HEK293 (cell line): Measurements from ENCODE around the gene ALOX5AP.

Experiments used
- CTCF ChIA-PET: fragments of 350-600 bp; formaldehyde crosslinking; extraction: SDS; loops from one replicate; lab custom pipeline; 2021; ENCODE audit warnings: antibody characterized with exemption; lab: Yijun Ruan, JAX
- POLR2A ChIA-PET: fragments of 300-600 bp; formaldehyde crosslinking; extraction: SDS; loops from one replicate; lab custom pipeline; 2020; ENCODE audit warnings: antibody characterized with exemption, inconsistent platforms; lab: Yijun Ruan, JAX
- H3K27ac ChIP-seq: fragments of 200-500 bp; sonication (Bioruptor generic); 2 replicates; pipeline ENCODE4 v1.5.1; 2014; ENCODE audit warnings: low read depth, low read length, control low read depth, inconsistent platforms; ENCODE audit errors: extremely low read depth
- H3K36me3 ChIP-seq, 2 experiments: fragments of 200-500 bp in 1 of 2; sonication (Bioruptor generic) in 1 of 2; 1 replicate in 1 of 2; 2 replicates in 1 of 2; pipeline ENCODE4 v1.5.1; 2014 to 2017; ENCODE audit warnings: inconsistent platforms in 2 of 2, low read length in 2 of 2; ENCODE audit not compliant: control insufficient read depth in 2 of 2, insufficient read depth in 1 of 2
- H3K4me1 ChIP-seq: fragments of 200-500 bp; sonication (Bioruptor generic); 2 replicates; pipeline ENCODE4 v1.5.1; 2014; ENCODE audit warnings: mild to moderate bottlenecking, low read length, inconsistent platforms; ENCODE audit not compliant: control insufficient read depth, insufficient read depth
- H3K4me3 ChIP-seq: 2 replicates; pipeline ENCODE4 v1.5.1; 2011; ENCODE audit warnings: low read depth, mild to moderate bottlenecking, control low read depth, low read length, moderate library complexity
- H3K9me3 ChIP-seq: fragments of 200-500 bp; sonication (Bioruptor generic); 2 replicates; pipeline ENCODE4 v1.5.1; 2014; ENCODE audit warnings: low read depth, low read length, inconsistent platforms; ENCODE audit not compliant: control insufficient read depth, insufficient read depth
- BCL11B ChIP-seq: fragments of 450-650 bp; formaldehyde crosslinking; IDR thresholded peaks from 2 replicates; pipeline ENCODE4 v1.5.1; 2016; ENCODE audit warnings: low read depth, missing biosample characterization, missing genetic modification characterization
- INSM2 ChIP-seq: fragments of 450-650 bp; formaldehyde crosslinking; IDR thresholded peaks from 2 replicates; pipeline ENCODE4 v1.5.1; 2016; ENCODE audit warnings: missing biosample characterization, missing genetic modification characterization
- KLF8 ChIP-seq: fragments of 450-650 bp; formaldehyde crosslinking; IDR thresholded peaks from 2 replicates; pipeline ENCODE4 v1.5.1; 2016; ENCODE audit warnings: missing biosample characterization, missing genetic modification characterization
- OSR2 ChIP-seq: fragments of 450-650 bp; formaldehyde crosslinking; IDR thresholded peaks from 2 replicates; pipeline ENCODE4 v1.5.1; 2016; ENCODE audit warnings: missing biosample characterization, missing genetic modification characterization
- REST ChIP-seq: fragments of 450-650 bp; formaldehyde crosslinking; IDR thresholded peaks from 2 replicates; pipeline ENCODE4 v1.5.1; 2016; ENCODE audit warnings: missing biosample characterization, missing genetic modification characterization
- SCRT1 ChIP-seq: fragments of 450-650 bp; formaldehyde crosslinking; IDR thresholded peaks from 2 replicates; pipeline ENCODE4 v1.5.1; 2016; ENCODE audit warnings: missing biosample characterization, missing genetic modification characterization, borderline replicate concordance
- SP7 ChIP-seq: fragments of 450-650 bp; formaldehyde crosslinking; IDR thresholded peaks from 2 replicates; pipeline ENCODE4 v1.5.1; 2016; ENCODE audit warnings: missing biosample characterization, missing genetic modification characterization
- TRIM28 ChIP-seq: IDR thresholded peaks from 2 replicates; pipeline ENCODE4 v1.6.1; 2011; ENCODE audit warnings: low read length, control low read depth, borderline replicate concordance
- YY2 ChIP-seq: fragments of 450-650 bp; formaldehyde crosslinking; IDR thresholded peaks from 2 replicates; pipeline ENCODE4 v1.5.1; 2016; ENCODE audit warnings: missing biosample characterization, missing genetic modification characterization
- ZNF157 ChIP-seq: fragments of 450-650 bp; formaldehyde crosslinking; IDR thresholded peaks from 2 replicates; pipeline ENCODE4 v1.5.1; 2016; ENCODE audit warnings: missing biosample characterization, missing genetic modification characterization
- ZNF211 ChIP-seq: fragments of 450-650 bp; formaldehyde crosslinking; IDR thresholded peaks from 2 replicates; pipeline ENCODE4 v1.5.1; 2016; ENCODE audit warnings: low read depth, missing biosample characterization, missing genetic modification characterization
- ZNF362 ChIP-seq: fragments of 450-650 bp; formaldehyde crosslinking; IDR thresholded peaks from 2 replicates; pipeline ENCODE4 v1.5.1; 2016; ENCODE audit warnings: missing biosample characterization, missing genetic modification characterization
- ZNF488 ChIP-seq: fragments of 450-650 bp; formaldehyde crosslinking; IDR thresholded peaks from 2 replicates; pipeline ENCODE4 v1.5.1; 2016; ENCODE audit warnings: missing biosample characterization, missing genetic modification characterization
- ZNF544 ChIP-seq: fragments of 450-650 bp; formaldehyde crosslinking; IDR thresholded peaks from 2 replicates; pipeline ENCODE4 v1.5.0; 2017; ENCODE audit warnings: missing biosample characterization, missing genetic modification characterization
- ZNF560 ChIP-seq: fragments of 450-650 bp; formaldehyde crosslinking; IDR thresholded peaks from 2 replicates; pipeline ENCODE4 v1.5.1; 2017; ENCODE audit warnings: missing biosample characterization, missing genetic modification characterization, borderline replicate concordance
- ZNF561 ChIP-seq: fragments of 450-650 bp; IDR thresholded peaks from 2 replicates; pipeline ENCODE4 v1.5.1; 2018; ENCODE audit warnings: missing biosample characterization, missing genetic modification characterization, borderline replicate concordance
- ZNF610 ChIP-seq: fragments of 450-650 bp; formaldehyde crosslinking; IDR thresholded peaks from 2 replicates; pipeline ENCODE4 v1.5.1; 2016; ENCODE audit warnings: missing biosample characterization, missing genetic modification characterization, borderline replicate concordance
- ZNF660 ChIP-seq: fragments of 450-650 bp; IDR thresholded peaks from 2 replicates; pipeline ENCODE4 v1.5.1; 2018; ENCODE audit warnings: missing biosample characterization, mild to moderate bottlenecking, missing genetic modification characterization
- ZNF677 ChIP-seq: fragments of 450-650 bp; IDR thresholded peaks from 2 replicates; pipeline ENCODE4 v1.5.0; 2018; ENCODE audit warnings: missing biosample characterization, mild to moderate bottlenecking, missing genetic modification characterization, moderate library complexity
- ZNF704 ChIP-seq: fragments of 450-650 bp; formaldehyde crosslinking; IDR thresholded peaks from 2 replicates; pipeline ENCODE4 v1.5.1; 2016; ENCODE audit warnings: missing biosample characterization, missing genetic modification characterization

The ALOX5AP gene

GRCh38 chr13:30726192-30726591 is 9.2 kb upstream of the ALOX5AP start (continued):
- TF ChIP-seq INSM2 (tag by site-specific recombination) (no peak), TRIM28 (no peak)

- TF ChIP-seq OSR2 (tag by site-specific recombination): no peak
- TF ChIP-seq ZNF610 (tag by site-specific recombination): no peak
- TF ChIP-seq REST (tag by site-specific recombination): 0 out of 2 replicates have a peak, but pooled peaks have one; percentile 15
- no peak overlapping the region for H3K27ac ChIP-seq
- H3K4me3 ChIP-seq: no peak overlapping the region
- H3K36me3 ChIP-seq: no peaks in the 10 kb centered on the region
- ChIA-PET CTCF (interaction anchor here (0.6 kb wide), 1 partner anchor 374 kb away, joined by 4 read pairs; no protein-coding TSS in a partner anchor), POLR2A (no interaction called here)
- no peaks in the 10 kb centered on the region for H3K4me1 ChIP-seq
- no peaks in the 10 kb centered on the region for H3K9me3 ChIP-seq
Measured at GRCh38 chr13:30727491-30728355, 7.6 kb upstream of the ALOX5AP start.

- no peaks in the 10 kb centered on the region for H3K9me3 ChIP-seq
- CTCF ChIA-PET: no interaction called here
- no peaks in the 10 kb centered on the region for H3K36me3 ChIP-seq
- no peak overlapping the region for H3K27ac ChIP-seq
- TF ChIP-seq ZNF561: no peak
- no peak for TF ChIP-seq ZNF157 (tag by site-specific recombination)
- POLR2A ChIA-PET: no interaction called here
- no peak overlapping the region for H3K4me3 ChIP-seq
- no peaks in the 10 kb centered on the region for H3K4me1 ChIP-seq
Measured at GRCh38 chr13:30729801-30730200, 5.5 kb upstream of the ALOX5AP start.

GRCh38 chr13:30730526-30730925 is 4.8 kb upstream of the ALOX5AP start:
- ChIA-PET CTCF (no interaction called here), POLR2A (no interaction called here)
- Histone ChIP-seq H3K36me3 (no peaks in the 10 kb centered on the region), H3K9me3 (no peaks in the 10 kb centered on the region), H3K4me1 (no peaks in the 10 kb centered on the region), H3K27ac (no peak overlapping the region), H3K4me3 (no peak overlapping the region)
- TF ChIP-seq ZNF660 (no peak), SP7 (tag by site-specific recombination) (no peak), ZNF544 (tag by site-specific recombination) (no peak), ZNF560 (no peak), ZNF211 (no peak), ZNF677 (tag by site-specific recombination) (no peak), SCRT1 (tag by site-specific recombination) (no peak), ZNF704 (tag by site-specific recombination) (no peak), KLF8 (tag by site-specific recombination) (no peak), BCL11B (tag by site-specific recombination) (no peak), ZNF488 (no peak), YY2 (tag by site-specific recombination) (no peak), ZNF362 (no peak)
